Uterus (tissue), 2 donors: ENCODE measurements around the gene DDAH2.

Experiments
- POLR2A ChIP-seq, 2 donors: fragments of 450-650 bp; IDR thresholded peaks; one replicate each; pipeline ENCODE4 v1.6.1; 2016; ENCODE audit warnings: antibody characterized with exemption in 2 of 2, mild to moderate bottlenecking in 1 of 2, moderate library complexity in 1 of 2
- TF ChIP-seq, protein P1 (sequence below), 4 experiments: fragments of 200-600 bp in 2 of 4; fragments of 450-650 bp in 2 of 4; sonication (generic) in 2 of 4; IDR thresholded peaks; one replicate each; pipeline ENCODE4 v1.5.1; 2016 to 2019; ENCODE audit warnings: antibody characterized with exemption in 4 of 4, mild to moderate bottlenecking in 2 of 4, moderate library complexity in 1 of 4

DNA sequence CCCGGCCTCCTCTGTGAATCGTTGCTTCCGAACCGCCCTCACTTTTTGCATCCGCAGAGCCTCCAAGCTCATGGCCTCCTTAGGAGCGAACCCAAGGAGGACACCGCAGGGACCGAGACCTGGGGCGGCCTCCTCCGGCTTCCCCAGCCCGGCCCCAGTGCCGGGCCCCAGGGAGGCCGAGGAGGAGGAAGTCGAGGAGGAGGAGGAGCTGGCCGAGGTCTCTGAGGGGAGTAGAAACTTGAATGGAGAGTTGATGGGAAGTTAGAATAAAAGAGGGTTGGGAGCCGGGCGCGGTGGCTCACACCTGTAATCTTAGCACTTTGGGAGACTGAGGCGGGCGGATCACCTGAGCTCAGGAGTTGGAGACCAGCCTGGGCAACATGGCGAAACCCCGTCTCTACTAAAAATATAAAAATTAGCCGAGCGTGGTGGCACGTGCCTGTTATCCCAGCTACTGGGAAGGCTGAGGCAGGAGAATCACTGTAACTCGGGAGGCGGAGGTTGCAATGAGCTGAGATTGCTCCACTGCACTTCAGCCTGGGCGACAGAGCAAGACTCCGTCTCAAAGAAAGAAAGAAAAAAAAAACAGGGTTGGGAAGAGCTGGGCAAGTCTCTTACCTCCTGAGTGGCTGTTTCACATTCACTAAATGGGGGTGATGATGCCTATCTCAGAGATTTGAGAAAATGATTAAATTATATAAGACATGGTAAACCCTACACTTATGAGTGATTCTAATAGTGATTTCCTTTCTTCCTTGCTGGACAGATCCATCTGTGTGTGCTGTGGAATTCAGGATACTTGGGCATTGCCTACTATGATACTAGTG, 11.5 kb upstream of the DDAH2 start:
- TF ChIP-seq, protein P1, sequence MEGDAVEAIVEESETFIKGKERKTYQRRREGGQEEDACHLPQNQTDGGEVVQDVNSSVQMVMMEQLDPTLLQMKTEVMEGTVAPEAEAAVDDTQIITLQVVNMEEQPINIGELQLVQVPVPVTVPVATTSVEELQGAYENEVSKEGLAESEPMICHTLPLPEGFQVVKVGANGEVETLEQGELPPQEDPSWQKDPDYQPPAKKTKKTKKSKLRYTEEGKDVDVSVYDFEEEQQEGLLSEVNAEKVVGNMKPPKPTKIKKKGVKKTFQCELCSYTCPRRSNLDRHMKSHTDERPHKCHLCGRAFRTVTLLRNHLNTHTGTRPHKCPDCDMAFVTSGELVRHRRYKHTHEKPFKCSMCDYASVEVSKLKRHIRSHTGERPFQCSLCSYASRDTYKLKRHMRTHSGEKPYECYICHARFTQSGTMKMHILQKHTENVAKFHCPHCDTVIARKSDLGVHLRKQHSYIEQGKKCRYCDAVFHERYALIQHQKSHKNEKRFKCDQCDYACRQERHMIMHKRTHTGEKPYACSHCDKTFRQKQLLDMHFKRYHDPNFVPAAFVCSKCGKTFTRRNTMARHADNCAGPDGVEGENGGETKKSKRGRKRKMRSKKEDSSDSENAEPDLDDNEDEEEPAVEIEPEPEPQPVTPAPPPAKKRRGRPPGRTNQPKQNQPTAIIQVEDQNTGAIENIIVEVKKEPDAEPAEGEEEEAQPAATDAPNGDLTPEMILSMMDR (IDR thresholded peaks at IDR 0.05) = no peak
- TF ChIP-seq POLR2A (IDR thresholded peaks at IDR 0.05) = no peak
